Colon (tissue), 2 donors: ENCODE results near the gene URI1.

Experiments used
- FAIRE-seq: peaks from 2 replicates; lab custom pipeline; 2012; peaks lifted over from hg19 to GRCh38; lab: Jason Lieb, UNC
- donor health status: control.
- donor health status: control.

URI1 gene

DNA sequence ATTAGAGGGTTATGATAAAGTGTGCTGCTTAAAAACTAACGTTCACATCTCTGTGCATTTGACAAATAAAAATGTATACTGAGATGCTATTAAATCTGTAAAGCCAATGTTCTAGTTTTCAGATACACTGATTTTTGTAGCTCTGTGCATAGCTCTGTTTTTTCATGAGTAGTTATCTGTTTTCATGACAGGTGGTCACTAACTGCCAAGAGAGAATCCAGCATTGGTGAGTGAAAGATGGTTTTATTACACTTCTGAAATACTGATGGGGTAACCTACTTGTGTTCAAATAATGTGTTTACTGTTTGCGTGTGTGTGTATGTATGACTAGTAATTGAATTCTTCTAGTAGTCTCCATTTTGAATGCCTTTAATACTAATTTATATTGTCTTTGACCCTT lies 29.0 kb downstream of the URI1 start:
- FAIRE-seq: no peak

DNA sequence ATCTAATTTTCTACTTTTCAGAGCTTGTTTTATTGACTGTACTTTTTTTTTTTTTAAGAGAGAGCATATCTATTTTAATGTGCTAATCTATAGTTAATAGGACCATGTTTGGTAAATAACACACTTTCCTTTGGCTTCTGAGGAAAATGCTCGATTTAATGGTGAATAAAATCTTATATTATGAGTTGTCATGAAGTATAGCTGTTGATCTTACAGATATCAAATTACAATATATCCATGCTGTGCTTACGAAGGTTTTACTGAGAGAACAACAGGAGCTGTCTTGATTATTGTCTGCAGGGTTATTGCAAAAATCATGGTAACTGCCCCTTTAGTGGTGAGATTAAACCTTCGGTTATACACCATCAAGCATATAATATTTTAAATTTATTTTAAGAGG lies 29.6 kb downstream of the URI1 start:
- FAIRE-seq: no peak

DNA sequence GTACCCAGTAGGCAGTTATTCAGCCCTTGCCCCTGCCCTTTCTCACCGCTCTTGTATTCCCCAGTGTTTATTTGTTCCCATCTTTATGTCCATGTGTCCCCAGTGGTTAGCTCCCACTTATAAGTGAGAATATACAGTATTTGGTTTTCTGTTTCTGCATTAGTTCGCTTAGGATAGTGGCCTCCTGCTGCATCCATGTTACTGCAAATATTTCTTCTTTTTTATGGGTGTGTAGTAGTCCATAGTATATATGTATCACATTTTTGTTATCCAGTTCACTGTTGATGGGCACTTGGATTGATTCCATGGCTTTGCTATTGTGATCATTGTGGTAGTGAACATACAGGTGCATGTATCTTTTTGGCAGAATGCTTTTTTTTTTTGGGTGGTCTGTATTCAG lies 32.7 kb downstream of the URI1 start:
- FAIRE-seq: no peak

DNA sequence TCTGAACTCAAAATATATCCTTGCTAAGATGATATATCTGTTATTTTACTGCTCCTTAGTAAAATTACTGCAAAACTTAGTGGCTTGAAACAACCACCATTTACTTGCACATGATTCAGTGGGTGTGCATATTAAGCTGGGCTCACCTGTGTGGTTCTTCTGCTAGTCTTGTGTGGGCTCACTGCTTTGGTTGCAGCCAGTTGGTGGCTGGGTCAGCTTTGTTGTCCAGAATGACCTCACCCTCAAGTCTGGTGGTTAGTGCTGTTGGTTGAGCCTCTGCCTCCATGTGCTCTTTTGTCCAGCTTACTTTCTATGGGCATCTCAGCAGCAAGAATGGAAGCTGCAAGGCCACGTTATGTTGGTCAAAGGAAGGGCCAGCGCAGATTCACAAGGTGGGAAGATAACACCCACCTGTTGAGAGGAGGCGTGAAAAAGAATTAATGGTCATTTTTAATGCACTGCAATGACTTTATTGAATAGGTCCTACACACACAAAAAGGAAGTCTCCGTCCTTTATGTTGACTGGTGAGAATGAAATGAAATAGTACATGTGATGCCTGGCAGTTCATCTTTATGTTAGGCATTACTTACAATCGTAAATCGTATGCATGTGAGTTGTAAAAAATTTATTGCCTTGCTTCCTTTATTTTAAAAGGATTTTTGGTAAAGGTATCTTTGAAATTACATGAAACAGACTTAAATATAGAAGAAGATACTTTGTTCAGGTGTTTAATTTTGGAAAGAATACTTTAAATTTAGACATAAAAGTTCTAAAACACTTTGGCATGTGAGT lies 34.3 kb downstream of the URI1 start:
- FAIRE-seq: no peak

DNA sequence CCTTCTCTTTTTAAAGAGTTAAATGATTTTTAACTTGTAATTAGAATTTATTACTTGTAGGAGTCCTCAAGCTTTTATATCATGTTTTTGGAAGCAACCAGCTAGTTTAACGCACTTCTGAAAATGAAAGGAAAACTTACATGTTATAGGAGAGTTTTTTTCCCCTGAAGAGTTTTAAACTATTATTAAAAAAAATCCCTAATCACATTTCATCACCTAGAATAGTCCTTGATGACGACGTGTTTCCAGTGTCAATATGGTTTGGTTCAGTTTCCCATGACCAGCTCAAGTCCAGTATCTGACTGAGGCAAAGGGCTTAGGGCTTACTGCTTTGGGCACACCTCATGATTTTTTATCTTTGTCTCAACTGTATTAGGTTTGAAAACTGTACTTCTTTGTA lies 36.0 kb downstream of the URI1 start:
- FAIRE-seq: no peak

DNA sequence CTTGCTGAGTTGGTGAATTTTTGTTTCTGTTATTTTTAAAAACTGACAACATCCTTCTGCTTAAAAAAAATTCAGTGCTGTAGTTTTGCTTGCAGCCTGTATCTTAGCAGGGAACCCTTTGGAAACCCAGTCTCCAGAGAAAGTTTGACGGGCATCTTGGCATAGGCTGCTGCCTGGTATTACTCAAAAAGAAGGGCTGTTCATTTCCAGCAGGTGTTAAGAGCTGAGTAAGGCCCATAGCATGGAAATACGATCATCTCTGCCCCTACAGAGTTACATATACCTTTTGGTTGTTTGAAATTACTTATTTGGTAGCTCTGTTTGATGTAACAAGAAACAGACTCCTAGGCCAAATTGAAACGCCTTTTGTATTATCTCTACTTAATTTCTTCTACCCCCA lies 41.5 kb downstream of the URI1 start:
- no peak for FAIRE-seq

DNA sequence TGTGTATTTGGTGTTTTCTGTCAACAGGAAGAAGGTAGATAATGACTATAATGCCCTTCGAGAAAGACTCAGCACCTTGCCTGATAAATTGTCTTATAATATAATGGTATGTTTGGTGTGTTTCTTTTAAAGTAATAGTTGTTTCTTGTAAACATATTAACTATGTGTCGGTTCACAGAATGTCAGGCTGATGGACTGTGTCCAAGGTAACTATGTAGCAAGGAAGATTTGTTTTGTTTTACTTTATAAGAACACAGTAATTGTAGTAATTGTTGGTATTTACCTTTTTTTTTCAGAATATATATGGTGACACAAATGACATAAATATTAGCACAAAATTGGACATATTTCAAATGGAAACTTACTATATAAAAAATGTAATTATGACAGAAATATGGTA lies 43.2 kb downstream of the URI1 start:
- no peak for FAIRE-seq

DNA sequence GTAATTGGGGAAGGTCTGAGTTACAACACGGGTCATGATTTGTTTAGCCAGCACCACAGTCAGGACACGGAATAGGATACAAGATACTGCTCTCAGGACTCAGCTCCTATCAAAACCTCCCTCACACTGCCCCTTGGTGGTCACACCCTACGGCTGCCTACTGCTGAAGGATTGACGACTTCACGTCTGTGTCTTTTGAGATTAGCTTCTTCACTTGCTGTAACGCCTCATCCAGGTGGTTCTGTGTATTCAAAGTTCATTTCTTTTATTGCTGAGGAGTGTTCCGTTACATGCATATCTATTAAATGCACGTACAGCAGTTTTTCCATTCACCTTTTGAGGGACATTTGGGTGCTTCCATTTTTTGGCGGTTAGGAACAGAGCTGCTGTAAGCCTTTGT lies 46.3 kb downstream of the URI1 start:
- no peak for FAIRE-seq

DNA sequence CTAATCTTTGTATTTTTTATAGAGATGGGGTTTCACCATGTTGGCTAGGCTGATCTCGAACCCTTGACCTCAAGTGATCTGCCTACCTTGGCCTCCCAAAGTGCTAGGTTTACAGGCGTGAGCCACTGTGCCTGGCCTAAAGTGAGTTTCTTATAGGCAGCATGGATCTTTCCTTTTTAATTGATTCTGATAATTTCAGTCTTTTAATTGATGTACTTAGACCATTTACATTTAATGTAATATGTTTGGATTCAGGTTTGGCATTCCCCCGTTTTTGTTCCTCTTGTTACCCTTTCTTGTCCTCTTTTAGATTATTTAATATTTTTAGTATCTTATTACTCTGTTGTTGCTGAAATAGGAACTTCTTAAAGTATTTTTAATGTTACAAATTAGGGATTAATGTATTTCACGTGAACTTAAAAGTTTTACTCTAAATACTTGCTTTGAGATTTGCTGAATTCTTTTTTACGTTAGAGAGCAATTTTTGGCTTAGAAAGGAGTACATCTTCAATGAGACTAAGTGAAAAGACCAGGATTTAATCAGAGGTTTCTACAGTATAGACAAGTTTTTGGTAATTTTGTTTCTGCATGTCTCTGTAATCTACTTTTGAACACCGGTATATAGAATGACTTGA lies 50.3 kb downstream of the URI1 start:
- no peak for FAIRE-seq

DNA sequence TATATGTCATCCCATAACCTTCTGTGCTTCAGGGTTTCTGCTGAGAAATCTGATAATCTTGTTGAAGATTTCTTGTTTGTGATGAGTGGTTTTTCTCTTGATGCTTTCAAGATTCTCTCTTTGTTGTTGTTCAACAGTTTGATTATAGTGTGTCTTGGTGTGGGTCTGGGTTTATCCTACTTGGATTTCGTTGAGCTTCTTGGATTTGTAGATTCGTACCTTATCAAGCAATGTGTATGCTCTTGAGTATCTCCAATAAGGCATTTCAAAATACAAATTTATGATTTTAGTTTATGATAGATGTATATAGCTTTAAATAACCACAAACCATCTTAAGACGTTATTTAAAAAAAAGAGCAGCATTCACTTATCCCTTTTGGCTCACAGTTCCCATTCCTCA lies 57.5 kb downstream of the URI1 start:
- FAIRE-seq: no peak

DNA sequence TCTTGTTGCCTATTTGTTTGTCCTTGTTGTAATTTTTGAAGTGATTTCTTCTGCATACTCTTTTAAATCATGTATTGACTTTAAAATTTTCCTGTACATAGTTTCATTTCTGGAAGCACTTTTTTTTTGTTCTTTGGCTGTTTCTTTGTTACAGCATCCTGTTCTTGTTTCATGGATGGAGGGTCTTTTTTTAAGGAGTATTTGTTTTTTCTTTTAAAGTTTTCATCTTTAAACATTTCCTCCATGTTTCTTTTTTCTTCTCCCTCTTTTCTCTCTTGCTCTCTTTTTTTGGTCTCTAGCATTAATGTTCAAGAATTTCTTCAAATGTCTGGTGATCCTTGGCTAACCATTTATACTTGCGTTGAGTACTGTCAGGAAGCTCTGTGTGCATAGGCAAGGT lies 58.8 kb downstream of the URI1 start:
- no peak for FAIRE-seq

DNA sequence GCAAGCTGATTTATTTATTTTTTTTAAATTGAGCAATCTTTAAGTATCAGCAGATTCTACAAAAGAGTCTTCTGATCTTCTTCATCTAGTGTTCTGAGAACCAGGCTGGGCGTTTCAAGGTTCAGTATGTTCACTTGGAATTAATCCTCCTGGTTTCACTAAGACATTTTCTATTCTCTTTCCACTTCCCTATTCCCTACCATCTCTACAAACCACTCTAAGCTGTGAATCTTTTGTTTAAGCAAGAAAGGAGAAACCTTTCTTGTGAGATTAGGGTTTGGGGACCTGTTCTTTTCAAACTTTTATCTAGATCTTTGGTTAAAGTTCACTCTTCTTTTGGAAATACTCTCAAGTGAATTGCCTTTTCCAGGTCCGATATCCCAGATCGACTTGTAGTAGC lies 59.3 kb downstream of the URI1 start:
- no peak for FAIRE-seq

DNA sequence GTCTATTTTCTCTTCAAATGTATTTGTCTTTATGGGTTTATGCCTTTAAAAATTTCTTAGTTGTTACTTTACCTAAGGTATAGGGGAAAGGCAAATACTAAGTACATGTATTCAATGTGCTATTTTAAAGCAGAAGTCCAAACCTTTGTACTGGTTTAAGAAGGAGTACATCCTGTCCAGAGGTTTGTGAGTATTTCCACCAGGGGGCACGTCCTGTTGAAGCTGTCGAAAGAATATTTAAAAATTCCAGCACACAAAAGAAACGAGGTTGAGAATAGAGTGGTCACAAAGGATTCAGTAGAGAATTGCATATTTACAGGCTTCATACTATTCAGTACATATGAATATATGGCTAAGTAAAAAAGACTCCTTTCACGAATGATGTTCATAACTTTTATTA lies 59.8 kb downstream of the URI1 start:
- FAIRE-seq: no peak

DNA sequence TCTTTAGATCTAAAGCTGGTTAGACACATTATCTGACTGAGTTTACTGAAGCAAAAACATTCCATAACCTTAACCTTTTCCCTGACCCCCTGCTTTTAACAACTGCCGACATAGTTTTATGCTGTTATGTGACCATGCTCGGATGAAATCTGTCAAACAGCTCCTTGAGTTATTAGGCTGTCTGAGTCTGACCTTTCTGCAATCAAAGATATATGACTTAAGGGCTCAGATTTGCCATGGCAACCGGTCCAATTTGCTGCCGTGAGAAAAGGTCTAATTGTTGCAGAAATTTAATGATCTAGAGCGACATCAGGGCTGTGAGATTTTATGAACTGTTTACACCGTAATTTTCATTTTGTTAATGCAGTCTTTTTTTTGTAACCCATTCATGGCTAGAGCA lies 61.8 kb downstream of the URI1 start:
- no peak for FAIRE-seq

DNA sequence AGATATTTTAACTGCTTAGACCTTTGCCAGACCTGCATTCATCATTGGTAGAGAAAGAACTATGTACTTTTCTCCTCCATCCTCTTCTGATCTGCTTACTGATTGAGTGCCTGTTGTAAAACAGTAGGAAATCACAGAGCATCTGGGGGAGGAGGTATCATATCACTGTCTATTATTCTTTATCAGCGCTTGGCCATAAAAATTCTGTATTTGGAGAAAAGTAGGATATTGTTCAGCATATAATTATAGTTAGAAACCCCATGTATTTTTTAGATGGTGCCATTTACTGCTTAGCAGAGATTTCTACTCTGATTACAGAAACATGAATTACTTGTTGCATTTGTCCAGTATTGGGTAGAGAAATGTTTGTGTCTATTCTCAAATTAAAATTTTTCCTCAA lies 62.4 kb downstream of the URI1 start:
- FAIRE-seq: no peak

DNA sequence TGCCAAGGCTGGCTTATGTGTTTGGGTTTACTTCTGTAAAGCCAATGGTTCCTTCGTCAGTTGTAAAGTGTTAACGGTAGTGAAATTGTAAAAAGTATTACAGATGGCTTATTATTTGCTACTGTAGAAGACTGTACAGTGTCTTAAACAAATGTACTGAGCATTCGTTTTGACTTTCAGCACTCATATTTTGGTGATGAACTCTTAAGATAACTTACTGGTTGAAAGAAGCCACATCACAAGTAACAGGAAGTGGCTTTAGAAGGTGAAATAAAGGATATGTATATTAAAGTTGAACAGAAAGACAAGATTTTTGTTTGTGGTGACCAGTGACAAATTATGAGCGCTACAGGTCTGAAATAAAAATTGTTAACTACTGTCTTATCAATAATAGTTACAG lies 64.2 kb downstream of the URI1 start:
- FAIRE-seq: no peak

DNA sequence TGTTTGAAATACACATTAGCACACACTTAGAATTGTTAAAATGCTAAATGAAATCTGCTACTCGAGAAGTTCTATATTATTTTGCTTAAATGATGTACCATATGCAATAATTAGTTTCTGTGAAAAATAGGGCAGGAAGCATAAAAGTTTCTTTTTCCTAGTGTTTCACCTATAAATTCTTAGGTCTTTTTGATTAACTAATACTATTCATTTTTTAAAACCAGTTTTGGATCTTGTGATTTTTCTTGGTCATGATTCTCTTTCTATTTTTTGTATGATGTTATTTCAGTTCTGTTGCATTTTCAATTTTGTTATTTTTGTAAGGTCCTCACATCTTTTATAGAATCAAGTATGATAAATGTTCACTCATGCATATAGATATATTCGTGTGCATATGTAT lies 66.1 kb downstream of the URI1 start:
- FAIRE-seq: no peak

DNA sequence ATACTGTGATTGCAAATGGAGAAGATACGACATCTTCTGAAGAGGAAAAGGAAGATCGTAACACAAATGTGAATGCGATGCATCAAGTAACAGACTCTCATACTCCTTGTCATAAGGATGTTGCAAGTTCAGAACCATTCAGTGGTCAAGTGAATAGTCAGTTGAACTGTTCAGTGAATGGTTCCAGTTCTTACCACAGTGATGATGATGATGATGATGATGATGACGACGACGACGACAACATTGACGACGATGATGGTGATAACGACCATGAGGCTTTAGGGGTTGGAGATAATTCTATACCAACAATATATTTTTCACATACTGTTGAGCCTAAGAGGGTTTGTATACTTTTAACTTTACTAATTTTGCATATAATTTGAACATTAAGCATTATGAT lies 67.0 kb downstream of the URI1 start:
- no peak for FAIRE-seq

DNA sequence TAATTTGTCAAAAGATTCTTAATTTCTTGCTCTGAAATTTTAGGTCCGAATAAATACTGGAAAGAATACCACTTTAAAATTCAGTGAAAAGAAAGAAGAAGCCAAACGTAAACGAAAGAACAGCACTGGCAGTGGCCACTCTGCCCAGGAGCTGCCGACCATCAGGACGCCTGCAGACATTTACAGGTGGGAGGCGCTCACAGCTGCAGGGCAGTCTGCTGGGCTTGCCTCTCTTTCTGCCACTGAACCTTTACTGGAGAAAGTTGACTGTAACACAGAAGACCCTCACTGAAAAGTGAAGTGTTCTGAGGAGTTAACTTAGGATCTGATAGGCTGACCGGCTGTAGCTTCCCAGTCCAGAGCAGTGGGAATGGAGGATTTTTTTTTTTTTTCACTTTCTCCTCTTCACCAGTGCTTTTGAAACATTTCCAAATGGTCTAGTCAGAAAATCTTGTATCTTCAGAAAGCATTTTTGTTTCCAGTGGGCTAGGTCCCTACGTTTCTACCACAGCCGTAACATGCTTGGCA lies 69.1 kb downstream of the URI1 start:
- no peak for FAIRE-seq

DNA sequence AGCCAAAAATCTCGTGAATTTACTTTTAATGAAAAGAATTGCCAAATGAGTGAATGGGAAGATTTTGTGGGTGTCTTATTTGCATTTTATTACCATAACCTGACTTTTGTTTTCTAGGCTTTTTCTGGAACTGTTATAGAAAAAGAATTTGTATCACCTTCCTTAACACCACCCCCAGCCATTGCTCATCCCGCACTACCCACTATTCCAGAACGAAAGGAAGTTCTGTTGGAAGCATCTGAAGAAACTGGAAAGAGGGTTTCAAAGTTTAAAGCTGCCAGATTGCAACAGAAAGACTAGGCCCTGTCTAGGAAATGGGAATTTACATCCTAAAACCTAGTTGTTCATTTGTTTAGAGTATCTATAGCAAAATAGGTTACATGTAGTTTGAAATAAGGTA lies 72.7 kb downstream of the URI1 start:
- no peak for FAIRE-seq

DNA sequence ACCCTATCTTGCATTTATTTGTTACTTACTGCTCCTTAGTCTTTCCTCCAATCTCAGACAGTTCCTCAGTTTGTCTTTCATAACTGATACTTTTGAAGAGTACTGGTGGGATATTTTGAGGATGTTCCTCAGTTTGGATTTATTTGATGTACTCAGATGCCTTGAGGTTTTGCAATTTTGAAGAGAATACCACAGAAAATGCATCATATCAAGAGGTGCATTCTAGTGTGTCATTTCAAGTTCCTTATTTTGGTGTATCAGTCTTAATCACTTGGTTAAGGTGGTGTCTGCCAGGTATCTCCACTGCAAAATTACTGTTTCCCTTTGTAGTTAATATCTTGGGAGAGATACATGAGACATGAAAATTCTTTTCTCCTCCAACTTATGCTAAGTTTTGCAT lies 75.1 kb downstream of the URI1 start:
- FAIRE-seq: no peak

DNA sequence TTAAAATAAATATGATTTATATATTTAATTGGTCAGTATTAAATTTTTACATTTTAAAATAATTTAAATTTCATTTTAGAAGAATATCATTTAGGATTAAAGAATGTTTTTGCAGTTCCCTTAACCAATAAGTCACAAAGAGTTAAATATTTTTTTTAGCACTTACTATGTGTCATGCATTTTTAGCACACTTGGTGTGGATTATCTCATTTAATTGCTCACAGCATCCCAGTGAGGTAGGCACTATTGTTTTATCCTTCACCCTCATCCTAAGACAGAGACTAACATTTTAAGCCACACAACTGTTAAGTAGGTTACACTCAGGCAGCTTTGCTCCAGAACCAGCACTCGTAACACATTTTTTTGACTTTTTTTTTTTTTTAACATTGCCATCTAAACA lies 78.2 kb downstream of the URI1 start:
- no peak for FAIRE-seq

DNA sequence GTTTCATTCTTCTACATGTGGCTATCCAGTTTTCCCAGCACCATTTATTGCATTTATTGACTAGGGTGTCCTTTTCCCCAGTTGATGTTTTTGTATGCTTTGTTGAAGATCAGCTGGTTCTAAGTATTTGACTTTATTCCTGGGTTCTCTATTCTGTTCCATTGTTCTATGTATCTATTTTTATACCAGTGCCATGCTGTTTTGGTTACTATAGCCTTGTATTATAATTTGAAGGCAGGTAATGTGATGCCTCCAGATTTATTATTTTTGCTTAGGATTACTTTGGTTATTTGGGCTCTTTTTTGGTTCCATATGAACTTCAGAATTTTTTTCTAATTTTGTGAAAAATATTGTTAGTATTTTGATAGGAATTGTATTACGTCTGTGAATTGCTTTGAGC lies 80.6 kb downstream of the URI1 start:
- FAIRE-seq: no peak

DNA sequence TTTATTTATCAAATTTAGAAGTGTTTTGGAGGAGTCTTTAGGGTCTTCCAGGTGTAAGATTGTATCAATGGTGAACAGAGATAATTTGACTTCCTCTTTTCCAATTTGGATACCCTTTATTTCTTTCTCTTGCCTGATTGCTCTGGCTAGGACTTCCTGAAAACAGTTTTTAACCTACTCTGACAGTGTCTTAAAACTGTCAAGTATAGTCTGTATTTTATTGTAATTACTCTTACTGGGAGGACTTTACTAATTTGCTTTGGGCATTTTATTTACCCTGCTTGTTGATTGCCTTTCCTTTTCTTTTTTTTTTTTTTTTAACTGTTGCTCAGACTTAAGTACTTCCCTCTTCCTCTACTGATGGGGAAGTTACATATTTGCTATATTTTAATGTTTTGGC lies 81.3 kb downstream of the URI1 start:
- FAIRE-seq: no peak
